SK-N-MC (cell line): Measurements from ENCODE around the gene SAFB2.

ENCODE experiments used
- DNase-seq: peaks from one replicate; pipeline ENCODE4 v3.0.0-alpha.2; 2011; ENCODE audit warnings: low read depth, low spot score
- H3K27ac ChIP-seq: fragments of 200-600 bp; sonication (generic); 2 replicates; pipeline ENCODE4 v1.5.1; 2016; ENCODE audit warnings: mixed run types
- H3K36me3 ChIP-seq: fragments of 200-600 bp; sonication (generic); 2 replicates; pipeline ENCODE4 v1.6.1; 2017; ENCODE audit warnings: antibody characterized with exemption, low read length, mixed read lengths; ENCODE audit not compliant: insufficient read depth
- H3K4me3 ChIP-seq: fragments of 200-600 bp; sonication (generic); 2 replicates; pipeline ENCODE4 v1.5.1; 2016
- H3K9ac ChIP-seq: fragments of 200-600 bp; sonication (generic); 2 replicates; pipeline ENCODE4 v1.8.0; 2017; ENCODE audit warnings: mixed run types, mixed read lengths; ENCODE audit not compliant: insufficient read length
- H3K9me3 ChIP-seq: fragments of 200-600 bp; sonication (generic); 2 replicates; pipeline ENCODE4 v1.6.1; 2017; ENCODE audit warnings: low read depth, mild to moderate bottlenecking, antibody characterized with exemption, low read length, moderate library complexity, mixed read lengths
- EZH2 ChIP-seq: fragments of 200-600 bp; sonication (generic); IDR thresholded peaks from one replicate; pipeline ENCODE4 v1.6.1; 2017; ENCODE audit warnings: antibody characterized with exemption
- FOXP2 ChIP-seq: optimal IDR thresholded peaks from 2 replicates; pipeline ENCODE3; 2011; ENCODE audit warnings: mild to moderate bottlenecking, moderate library complexity; ENCODE audit not compliant: insufficient read depth; ENCODE audit errors: extremely low read length, control extremely low read depth
- POLR2AphosphoS5 ChIP-seq: IDR thresholded peaks from 2 replicates; pipeline ENCODE4 v1.6.1; 2012; ENCODE audit warnings: mild to moderate bottlenecking, low read depth, low read length, borderline replicate concordance

The SAFB2 gene

DNA sequence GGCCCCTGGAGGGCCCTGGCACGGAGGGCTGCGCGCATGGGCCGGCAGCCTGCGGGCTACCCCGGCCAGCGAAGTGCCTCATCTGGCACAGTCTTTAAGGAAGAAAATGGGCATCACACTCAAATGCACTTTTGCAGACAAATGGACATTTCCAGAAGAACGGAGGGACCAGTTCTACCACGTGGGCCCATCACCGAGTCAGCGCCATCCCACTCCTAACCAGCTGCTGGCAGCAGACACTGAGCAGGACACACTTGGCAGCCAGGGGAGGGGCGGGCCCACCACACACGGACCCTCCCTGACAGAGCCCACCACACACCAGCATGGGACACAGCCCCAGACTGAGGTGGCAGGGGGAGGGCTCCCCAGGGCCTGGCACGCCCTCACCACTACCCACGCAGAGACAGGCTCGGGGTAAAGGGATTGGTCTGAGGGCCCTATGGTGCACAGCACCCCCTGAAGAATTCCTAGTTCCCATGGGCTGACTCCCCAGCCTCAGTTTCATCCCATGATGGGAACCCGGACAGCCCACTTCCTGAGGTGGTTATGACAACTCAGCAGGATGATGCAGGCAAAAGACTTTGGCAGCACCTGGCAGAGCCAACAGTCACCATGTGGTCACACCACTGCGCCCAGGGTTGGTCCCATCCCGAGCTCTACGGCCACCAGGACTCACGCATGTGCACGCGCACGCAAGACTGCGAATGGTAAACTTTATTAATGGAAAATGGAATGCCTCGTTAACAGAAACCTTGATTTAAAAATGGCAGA, 36.1 kb downstream of the SAFB2 start:
- Histone ChIP-seq H3K9me3 (no peaks in the 10 kb centered on the region), H3K27ac (peak overlapping the region; percentile 86), H3K36me3 (peaks cover 50% of the 10 kb centered on the region), H3K9ac (no peak overlapping the region), H3K4me3 (peak overlapping the region; percentile 47)
- no peak for DNase-seq
- TF ChIP-seq POLR2AphosphoS5 (no peak; the same call in 1 of the 2 replicates), EZH2 (no peak), FOXP2 (no peak)

DNA sequence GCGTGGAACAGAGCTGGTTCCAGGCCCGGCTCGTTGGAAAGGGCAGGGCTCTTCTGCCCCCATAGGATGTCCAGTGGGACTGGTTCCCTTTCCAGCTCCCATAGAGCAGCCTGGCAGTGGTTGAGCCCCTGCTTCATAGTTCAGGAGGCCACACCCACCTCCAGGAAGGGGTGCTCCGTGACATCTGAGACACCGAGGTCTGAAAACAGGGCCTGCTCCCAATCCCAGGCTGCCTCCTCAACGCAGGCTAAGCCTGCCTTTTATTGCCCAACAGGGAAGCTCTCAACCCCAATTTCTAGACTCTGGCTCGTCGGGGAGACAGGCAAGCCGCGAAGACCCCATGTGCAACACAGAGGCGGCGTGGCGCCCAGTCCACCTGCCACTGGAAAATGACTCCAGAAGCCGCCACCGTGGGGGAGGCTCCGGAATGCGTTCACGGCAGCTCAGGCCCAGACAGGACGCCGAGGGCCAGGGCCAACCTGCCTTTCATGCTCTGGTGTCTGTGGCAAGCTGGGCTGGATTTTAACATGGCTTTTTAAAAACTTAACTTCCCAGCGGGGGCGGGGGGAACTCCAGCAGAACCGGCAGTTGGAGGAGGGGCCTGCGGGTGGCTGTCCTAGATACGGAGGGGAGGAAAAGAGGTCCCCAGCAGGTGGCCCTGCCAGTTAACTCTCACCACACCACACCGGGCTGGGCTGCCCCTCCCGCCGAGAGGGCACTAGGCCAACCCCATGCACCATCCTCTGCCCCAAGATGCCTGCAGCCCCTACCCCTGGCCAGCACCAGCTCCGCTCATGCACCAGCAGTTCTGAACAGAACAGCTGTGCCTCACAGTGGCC, 36.9 kb downstream of the SAFB2 start:
- Histone ChIP-seq H3K27ac (peak overlapping the region; percentile 86), H3K36me3 (peaks cover 45% of the 10 kb centered on the region; the same call in 1 of the 2 replicates), H3K9me3 (no peaks in the 10 kb centered on the region), H3K4me3 (peak overlapping the region; percentile 47), H3K9ac (peak overlapping the region; percentile 3)
- TF ChIP-seq EZH2: no peak
- TF ChIP-seq POLR2AphosphoS5: 0 out of 2 replicates have a peak, but pooled peaks have one; percentile 11
- TF ChIP-seq FOXP2: no peak
- no peak for DNase-seq

DNA sequence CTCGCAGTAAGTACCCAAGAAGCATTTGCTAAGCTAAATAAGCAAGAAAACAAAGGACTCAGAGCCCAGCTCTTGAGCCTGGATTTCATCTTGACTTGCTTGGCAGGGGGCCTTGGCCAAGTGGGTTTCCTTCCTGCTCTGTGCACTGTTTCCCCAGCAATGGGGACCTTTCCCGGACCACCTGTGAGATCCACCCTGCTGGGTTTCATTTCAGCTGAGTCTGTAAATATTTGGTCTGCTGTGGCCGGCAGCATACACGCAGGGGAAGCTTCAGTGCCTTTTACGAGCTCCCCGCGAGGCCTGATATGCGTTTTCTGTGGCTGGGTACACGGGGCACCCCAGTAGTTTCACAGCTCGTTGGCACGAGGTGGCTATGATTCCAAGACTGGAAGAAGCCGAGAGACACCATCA, 42.4 kb downstream of the SAFB2 start:
- Histone ChIP-seq H3K27ac (peak overlapping the region; percentile 94), H3K9ac (peak overlapping the region; percentile 51), H3K4me3 (peak overlapping the region; percentile 60), H3K9me3 (no peaks in the 10 kb centered on the region), H3K36me3 (0 out of 2 replicates have a peak, but pooled peaks cover 4% of the 10 kb centered on the region)
- TF ChIP-seq EZH2: no peak
- no peak for TF ChIP-seq FOXP2
- no peak for TF ChIP-seq POLR2AphosphoS5
- DNase-seq: no peak

- no peak for DNase-seq
- no peaks in the 10 kb centered on the region for H3K9me3 ChIP-seq
- H3K36me3 ChIP-seq: 0 out of 2 replicates have a peak, but pooled peaks cover 4% of the 10 kb centered on the region
- H3K9ac ChIP-seq: peak overlapping the region; percentile 51
- peak overlapping the region; percentile 60; the same call in 1 of the 2 replicates for H3K4me3 ChIP-seq
- H3K27ac ChIP-seq: peak overlapping the region; percentile 94
- TF ChIP-seq POLR2AphosphoS5 (no peak), EZH2 (no peak), FOXP2 (no peak)
Observed at GRCh38 chr19:5579697-5580096, 42.9 kb downstream of the SAFB2 start.

DNA sequence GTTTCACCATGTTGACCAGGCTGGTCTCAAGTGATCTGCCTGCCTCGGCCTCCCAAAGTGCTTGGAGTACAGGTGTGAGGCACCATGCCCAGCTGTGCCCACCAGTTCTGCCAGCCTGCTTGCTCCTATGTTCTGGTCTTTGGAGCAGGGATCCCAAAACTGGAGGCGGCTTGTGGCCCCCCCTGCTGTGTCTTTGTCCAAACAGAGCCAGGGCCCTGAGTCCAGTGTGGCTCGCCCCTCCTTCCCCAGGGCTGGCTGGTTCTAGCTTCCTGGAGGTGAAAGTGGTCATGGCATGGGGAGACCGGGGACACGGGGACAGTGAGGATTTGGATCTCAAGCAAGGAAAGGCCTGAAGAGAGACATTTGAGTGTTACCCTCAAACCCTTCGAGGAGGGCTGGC, 43.3 kb downstream of the SAFB2 start:
- no peak for DNase-seq
- no peak for TF ChIP-seq FOXP2
- TF ChIP-seq EZH2: no peak
- TF ChIP-seq POLR2AphosphoS5: no peak
- Histone ChIP-seq H3K9ac (no peak overlapping the region), H3K4me3 (no peak overlapping the region), H3K36me3 (0 out of 2 replicates have a peak, but pooled peaks cover under 1% of the 10 kb centered on the region), H3K9me3 (no peaks in the 10 kb centered on the region), H3K27ac (no peak overlapping the region)

DNA sequence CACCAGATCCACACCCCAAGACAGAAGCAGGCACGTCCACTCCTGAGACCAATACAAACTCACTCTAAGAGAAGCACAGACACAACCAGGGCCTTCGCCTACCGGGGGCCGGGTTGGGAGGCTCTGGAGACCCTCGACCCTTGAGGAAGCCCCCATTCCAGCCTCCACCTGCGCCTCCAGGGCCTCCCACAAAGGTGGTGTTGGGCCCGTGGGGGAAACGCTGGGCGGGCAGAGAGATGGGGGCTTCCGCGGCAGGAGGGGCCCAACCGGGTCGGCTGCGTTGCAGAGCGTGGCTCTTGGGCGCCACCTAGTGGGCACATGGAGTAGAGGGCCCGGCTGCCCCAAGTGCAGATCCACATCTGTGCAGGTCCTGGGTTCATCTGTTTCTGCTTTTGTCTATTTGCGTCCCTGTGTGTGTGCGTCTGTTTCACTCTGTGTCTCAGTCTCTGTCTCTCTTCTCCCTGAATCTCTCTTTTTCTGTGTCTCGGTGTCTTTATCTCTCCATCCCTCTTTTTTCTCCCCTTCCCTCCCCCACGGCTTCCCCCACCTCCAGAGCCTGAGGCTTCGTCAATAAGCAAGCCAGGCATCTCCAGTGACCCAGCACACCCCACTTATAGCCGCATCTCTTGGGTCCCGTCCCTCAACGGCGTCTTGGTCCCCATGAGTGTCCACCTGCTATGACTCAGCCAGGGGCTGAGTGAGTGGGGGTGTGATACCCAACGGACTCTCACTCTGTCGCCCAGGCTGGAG, 44.3 kb downstream of the SAFB2 start:
- Histone ChIP-seq H3K9me3 (no peaks in the 10 kb centered on the region), H3K9ac (no peak overlapping the region), H3K27ac (no peak overlapping the region), H3K36me3 (no peaks in the 10 kb centered on the region), H3K4me3 (peak overlapping the region; percentile 56)
- DNase-seq: no peak
- no peak for TF ChIP-seq FOXP2
- TF ChIP-seq EZH2: no peak
- no peak for TF ChIP-seq POLR2AphosphoS5

GRCh38 chr19:5575590-5575989, 47.0 kb downstream of the SAFB2 start:
- TF ChIP-seq EZH2 (no peak), POLR2AphosphoS5 (no peak), FOXP2 (no peak)
- H3K9me3 ChIP-seq: no peaks in the 10 kb centered on the region
- peak overlapping the region; percentile 23; the same call in 1 of the 2 replicates for H3K27ac ChIP-seq
- H3K9ac ChIP-seq: no peak overlapping the region
- no peaks in the 10 kb centered on the region for H3K36me3 ChIP-seq
- DNase-seq: no peak
- H3K4me3 ChIP-seq: no peak overlapping the region
